Skin epidermis (tissue), 12 donors: Measurements from ENCODE around the gene SGTA.

Source experiments
- H3K27ac ChIP-seq, 21 experiments: fragments of 200-600 bp; sonication (generic) in 11 of 21; one replicate each; pipeline ENCODE4 v1.5.0; 2020; ENCODE audit warnings: mild to moderate bottlenecking in 3 of 21, inconsistent platforms in 2 of 21, moderate library complexity in 2 of 21
- H3K4me3 ChIP-seq, 7 experiments: fragments of 200-600 bp; sonication (generic) in 2 of 7; one replicate each; pipeline ENCODE4 v1.5.0; 2020; ENCODE audit warnings: inconsistent platforms in 2 of 7, mild to moderate bottlenecking in 2 of 7, moderate library complexity in 1 of 7

SGTA gene

GRCh38 chr19:2775556-2776430 is 7.3 kb downstream of the SGTA start:
- no peak overlapping the region for H3K4me3 ChIP-seq

GRCh38 chr19:2774953-2775555 is 8.0 kb downstream of the SGTA start:
- Histone ChIP-seq H3K4me3 (no peak overlapping the region), H3K27ac (peak overlapping the region in 20 of 21 experiments; percentile 3 to 83 (median 66))

More at GRCh38 chr19:2775556-2776430, 7.3 kb downstream of the SGTA start:
- peak overlapping the region in 20 of 21 experiments; percentile 3 to 83 (median 66) for H3K27ac ChIP-seq

DNA sequence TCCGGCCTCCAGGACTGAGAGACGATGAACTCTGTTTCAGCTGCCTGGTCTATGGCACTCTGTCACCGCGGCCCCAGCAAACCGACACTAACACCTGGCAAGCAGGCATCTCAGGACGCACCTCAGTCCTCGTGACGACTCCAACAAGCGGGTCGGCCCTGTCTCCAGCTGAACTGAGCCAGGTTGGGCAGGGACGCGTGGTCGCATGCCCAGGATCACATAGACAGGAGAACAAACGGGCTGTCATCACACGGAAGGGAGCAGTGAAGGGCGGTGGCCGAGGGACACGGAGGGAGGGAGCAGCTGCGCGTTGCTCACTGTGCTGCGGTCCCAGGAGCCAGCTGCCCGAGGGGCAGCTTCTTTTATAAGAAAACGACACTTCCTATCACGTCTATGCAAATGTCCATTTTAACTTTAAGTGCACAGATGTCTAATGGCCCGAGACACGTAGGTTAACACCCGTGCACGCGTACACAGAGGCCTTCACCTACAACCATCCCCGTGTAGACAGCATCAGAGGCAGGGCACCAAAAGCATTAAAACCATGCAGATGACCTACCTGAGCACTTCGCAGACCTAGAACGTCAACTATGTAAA is 8.9 kb downstream of the SGTA start:
- Histone ChIP-seq H3K27ac (peak overlapping the region in 7 of 21 experiments; percentile 3 to 83 (median 59)), H3K4me3 (no peak overlapping the region)

GRCh38 chr19:2771786-2772674 is 11.0 kb downstream of the SGTA start:
- H3K4me3 ChIP-seq: no peak overlapping the region
- H3K27ac ChIP-seq: peak overlapping the region in 1 of 21 experiments; percentile 57

DNA sequence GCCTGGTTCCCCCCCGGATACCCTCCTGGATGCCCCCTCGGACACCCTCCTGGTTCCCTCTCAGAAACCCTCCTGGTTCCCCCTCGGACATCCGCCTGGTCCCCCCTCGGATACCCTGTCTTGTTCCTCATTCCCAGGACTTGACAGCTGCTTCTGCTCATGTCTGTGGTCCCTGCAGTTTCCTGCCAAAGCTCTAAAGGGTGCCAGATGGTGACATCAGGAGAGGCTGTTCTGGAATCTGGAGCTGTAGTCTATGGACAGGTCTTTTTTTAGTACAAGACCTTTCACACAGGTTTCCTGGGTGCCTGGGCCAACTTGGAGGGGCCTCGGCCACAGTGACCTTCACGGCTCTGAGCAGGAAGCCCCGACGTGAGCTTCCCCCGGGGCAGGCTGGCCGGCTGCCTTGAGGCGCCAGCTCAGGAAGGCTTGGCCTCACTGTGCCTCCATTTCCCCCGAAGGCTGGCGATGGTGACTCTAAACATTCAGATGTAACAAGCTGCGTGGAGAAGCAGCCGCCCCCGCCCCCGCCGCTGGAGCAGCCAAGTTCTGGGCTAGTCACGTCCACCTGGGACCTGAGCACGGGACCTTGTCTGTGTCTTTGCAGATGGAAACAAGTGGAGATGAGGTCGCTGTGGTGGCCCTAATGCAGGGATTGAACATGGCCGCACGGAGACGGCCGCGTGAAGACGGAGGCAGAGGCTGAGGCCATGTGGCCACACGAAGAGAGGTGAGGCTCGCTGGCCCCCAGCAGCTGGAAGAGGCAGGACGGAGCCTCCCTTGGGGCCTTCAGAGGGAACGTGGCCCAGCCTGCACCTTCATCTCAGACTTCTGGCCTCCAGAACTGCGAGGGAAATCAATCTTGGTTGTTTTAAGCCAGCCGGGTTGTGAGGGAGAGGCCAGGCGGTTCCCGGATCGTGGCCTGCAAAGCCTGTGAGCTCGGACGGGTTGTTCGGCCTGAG is 12.7 kb downstream of the SGTA start:
- H3K27ac ChIP-seq: peak overlapping the region in 5 of 21 experiments; percentile 12 to 57 (median 21)
- H3K4me3 ChIP-seq: no peak overlapping the region

DNA sequence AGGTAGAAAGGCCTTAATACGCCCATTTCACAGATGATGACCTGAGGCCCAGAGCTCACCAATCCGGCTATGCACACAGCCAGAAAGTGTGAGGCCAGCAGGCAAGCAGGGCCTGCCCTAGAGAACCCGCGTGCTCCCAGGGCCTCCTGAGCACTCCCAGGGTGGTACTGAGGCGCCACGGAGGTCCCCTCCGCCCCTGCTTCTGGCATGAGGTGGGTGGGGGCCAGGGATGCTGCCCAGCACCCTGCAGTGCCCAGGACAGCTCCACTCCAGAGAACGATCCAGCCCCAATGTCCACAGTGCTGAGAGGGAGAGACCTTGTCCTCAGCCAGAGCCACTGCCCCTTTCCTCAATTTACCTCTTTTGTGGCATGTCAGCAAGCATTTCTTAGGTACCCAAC is 13.9 kb downstream of the SGTA start:
- Histone ChIP-seq H3K4me3 (no peak overlapping the region), H3K27ac (no peak overlapping the region)

DNA sequence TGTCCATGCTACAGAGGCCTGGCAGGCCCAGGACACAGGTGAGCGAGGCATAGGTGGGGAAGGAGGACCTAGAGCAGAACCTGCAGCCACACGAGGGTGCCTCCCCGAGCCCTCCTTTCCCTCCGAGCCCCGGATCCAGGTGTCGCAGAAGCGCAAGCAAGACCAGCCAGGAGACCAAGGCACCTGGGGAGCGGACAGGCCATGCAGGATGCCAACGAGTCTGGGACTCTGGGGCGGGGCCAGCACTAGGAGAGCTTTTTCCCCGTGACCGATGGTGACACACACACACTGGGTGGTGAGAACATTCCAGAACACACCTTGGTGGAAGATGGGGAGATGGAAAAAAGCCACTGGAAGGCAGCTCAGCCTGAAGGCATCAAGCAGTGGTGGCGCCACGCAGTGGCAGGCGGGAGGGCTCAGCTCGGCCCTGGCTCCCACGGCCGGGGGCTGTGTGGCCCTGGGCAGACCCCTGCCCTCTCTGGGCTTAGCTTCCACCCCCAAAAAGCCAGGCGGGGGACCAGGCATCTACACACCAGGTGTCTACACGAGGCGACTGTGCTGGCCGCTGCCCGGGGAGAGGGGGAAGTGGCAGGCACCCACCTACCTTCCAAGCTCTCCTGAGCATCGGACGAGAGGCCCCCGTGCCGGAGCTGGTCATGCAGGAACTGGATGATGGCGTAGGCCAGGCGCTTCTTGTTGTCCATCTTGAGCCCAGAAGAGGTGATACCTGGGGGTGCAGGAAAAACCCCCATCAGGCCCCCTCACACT is 14.5 kb downstream of the SGTA start:
- H3K4me3 ChIP-seq: no peak overlapping the region

GRCh38 chr19:2767688-2768087 is 15.4 kb downstream of the SGTA start:
- H3K27ac ChIP-seq: no peak overlapping the region
- H3K4me3 ChIP-seq: no peak overlapping the region

More for the DNA sequence above, 14.5 kb downstream of the SGTA start:
- no peak overlapping the region for H3K27ac ChIP-seq

GRCh38 chr19:2766594-2767372 is 16.3 kb downstream of the SGTA start:
- Histone ChIP-seq H3K27ac (no peak overlapping the region), H3K4me3 (no peak overlapping the region)

GRCh38 chr19:2765376-2765775 is 17.7 kb downstream of the SGTA start:
- no peak overlapping the region for H3K27ac ChIP-seq

GRCh38 chr19:2764945-2765344 is 18.1 kb downstream of the SGTA start:
- Histone ChIP-seq H3K4me3 (no peak overlapping the region), H3K27ac (no peak overlapping the region)

More at GRCh38 chr19:2765376-2765775, 17.7 kb downstream of the SGTA start:
- H3K4me3 ChIP-seq: no peak overlapping the region

DNA sequence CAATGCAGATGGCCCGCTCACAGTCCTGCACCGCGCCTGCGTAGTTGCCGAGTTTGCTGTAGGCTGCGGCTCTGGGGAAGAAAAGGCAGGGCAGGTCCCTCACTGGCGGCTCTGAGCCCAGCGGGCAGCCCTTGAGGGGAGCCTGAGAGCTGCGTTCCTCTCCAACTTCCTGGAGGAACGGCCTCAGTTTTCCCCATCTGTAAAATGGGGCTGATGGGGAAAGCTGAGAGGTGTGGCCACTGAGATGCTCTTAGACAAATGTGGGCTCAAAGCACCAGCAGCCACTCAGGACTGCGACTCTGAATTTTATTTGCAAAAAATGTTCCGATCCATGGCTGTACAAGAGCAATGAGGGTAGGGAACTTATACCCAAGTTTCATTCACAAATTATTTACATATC is 19.4 kb downstream of the SGTA start:
- H3K4me3 ChIP-seq: no peak overlapping the region
- H3K27ac ChIP-seq: no peak overlapping the region

- Histone ChIP-seq H3K27ac (no peak overlapping the region), H3K4me3 (no peak overlapping the region)
These were observed 20.1 kb downstream of the SGTA start for GRCh38 chr19:2762783-2763496.

- H3K27ac ChIP-seq: no peak overlapping the region
- no peak overlapping the region for H3K4me3 ChIP-seq
These were observed 20.9 kb downstream of the SGTA start for GRCh38 chr19:2761876-2762782.

DNA sequence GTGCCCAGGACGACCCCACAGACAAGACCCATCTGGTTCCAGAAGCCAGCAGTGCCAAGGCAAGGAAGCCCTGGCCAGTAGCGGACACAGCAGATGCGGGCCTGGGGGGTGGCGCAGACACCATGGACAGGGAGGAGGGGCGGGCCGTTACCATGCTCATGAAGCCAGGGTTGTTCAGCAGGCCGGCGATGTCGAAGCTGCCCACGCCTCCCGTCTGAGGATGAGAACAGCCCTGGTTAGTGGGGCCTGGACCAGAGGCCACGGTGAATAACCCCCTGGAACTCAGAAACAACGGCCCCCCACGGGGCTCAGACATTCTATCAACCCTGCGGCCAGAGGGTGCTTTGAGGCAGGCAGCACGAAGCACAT is 21.8 kb downstream of the SGTA start:
- Histone ChIP-seq H3K4me3 (no peak overlapping the region), H3K27ac (no peak overlapping the region)

DNA sequence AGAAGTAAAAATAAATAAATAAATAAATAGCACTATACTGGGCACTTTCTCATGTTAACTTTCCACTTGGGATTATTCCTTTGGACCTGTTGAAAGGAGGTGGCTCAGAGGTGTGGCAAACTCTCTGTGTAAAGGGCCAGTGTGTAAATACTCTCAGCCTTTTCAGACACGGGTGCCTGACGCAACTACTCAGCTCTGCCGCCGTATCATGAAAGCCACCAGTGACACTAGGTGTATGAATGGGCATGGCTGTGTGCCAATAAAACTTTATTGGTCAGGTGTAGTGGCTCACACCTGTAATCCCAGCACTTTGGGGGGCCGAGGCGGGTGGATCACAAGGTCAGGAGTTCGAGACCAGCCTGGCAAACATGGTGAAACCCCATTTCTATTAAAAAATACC is 23.1 kb downstream of the SGTA start:
- no peak overlapping the region for H3K4me3 ChIP-seq
- no peak overlapping the region for H3K27ac ChIP-seq
